Measurements from ENCODE around the gene PRKAG2.

PRKAG2 gene

DNA sequence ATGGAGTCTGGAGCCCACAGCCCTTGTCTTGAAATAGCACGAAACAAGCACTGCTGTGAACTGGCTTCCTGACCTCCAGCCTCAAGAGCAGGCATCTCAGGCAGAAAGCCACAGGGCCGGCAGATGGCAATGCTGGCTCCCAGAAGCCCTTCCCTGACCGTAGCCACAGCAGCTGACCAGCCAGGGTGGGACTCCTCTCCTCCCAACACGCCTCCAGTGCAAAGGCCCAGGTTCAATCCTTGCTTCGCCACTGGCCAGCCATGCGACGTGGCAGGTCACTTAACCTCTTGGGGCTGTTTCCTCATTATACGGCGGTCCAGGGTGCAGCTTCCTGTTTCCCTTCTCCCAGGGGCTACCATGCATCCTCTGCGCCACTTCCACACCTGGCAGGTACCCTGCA lies 12.8 kb downstream of the PRKAG2 start:
- no peak for DNase-seq

DNA sequence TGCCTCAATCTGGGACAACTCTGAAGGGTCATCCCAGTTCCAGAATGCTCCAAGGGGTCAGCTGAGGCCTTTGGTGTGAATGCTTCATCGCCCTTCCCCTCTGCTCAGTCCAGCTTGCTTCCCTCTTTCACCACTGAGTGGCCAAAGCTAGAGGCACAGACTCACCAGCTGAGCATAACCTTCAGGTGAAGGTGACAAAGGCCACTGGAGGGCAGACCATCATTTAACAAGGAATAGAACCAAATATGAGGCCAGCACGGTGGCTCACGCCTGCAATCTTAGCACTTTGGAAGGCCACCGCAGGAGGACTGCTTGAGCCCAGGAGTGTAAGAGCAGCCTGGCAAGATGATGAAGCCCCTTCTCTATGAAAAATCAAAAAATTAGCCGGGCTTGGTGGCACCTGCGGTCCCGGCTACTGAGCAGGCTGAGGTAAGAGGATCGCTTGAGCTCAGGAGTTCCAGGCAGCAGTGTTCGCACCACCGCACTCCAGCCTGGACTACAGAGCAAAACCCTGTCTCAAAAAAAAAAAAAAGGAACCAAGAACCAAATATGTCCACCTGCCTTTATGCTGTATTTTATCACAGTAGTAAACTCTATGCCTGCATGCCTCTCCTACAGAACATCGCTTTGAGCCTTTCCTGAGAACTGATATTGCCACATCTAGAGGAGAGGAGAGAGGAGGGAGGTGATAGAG lies 13.4 kb downstream of the PRKAG2 start:
- DNase-seq, result no peak

DNA sequence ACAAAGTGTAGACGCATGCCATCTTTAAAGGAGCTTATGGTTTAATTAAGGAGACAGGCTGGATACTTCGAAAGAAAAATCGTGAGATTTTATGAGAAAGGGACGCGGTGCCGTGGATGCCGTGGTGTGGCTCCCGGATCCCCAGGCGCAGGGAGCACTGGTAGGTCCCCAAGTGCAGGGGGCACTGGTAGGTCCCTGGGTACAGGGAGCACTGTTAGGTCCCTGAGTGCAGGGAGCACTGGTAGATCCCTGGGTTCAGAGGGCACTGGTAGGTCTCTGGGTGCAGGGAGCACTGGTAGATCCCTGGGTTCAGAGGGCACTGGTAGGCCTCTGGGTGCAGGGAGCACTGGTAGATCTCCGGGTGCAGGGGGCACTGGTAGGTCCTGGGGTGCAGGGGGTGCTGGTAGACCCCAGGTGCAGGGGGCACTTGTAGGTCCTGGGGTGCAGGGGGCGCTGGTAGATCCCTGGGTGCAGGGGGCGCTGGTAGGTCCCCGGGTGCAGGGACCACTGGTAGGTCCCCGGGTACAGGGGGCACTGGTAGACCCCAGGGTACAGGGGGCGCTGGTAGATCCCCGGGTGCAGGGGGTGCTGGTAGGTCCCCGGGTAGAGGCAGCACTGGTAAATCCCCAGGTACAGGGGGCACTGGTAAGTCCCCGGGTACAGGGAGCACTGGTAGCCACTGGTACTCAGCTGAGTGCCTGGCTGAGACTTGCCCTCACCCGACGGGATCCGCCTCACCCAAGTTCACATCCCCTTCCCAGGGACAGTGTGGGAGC lies 14.1 kb downstream of the PRKAG2 start:
- no peak for DNase-seq

DNA sequence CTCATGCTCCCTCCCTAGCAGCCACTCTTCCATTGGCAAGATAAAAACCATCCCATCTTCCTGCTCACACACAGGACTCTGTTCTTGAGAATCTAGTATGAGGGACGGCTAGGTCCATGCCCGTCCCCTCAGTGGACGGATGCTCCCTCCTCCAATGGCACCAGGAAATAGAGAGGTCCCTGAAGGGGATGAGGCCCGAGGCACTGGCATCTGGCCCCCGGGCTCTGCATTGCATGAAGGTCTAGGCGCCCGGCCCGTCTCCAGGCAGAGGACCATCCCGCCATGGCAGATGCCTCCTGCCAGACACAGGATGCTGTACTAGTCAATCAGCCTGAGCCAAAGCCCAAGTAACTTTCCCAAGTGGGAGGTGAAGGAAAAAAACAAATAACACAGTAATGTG lies 15.0 kb downstream of the PRKAG2 start:
- DNase-seq, result no peak

DNA sequence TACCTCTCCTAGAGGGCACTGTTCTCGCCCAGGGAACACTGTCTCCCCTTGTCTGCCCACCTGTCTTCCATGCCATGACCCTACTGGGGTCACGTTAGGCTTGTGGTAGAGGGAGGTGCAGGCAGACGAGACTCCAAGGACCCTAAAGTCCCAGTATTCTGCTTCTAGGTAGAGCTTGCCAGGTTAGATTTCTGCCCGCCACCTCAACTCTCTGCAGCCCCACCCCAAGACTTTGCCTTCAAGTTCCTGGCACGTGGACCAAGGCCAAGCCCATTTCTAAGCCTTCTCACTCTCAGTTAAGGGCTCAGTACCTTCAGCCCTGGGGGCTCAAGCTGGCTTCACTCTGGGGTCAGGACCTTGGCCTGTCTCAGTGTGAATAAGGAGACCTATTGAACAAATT lies 16.1 kb downstream of the PRKAG2 start:
- DNase-seq, result no peak

DNA sequence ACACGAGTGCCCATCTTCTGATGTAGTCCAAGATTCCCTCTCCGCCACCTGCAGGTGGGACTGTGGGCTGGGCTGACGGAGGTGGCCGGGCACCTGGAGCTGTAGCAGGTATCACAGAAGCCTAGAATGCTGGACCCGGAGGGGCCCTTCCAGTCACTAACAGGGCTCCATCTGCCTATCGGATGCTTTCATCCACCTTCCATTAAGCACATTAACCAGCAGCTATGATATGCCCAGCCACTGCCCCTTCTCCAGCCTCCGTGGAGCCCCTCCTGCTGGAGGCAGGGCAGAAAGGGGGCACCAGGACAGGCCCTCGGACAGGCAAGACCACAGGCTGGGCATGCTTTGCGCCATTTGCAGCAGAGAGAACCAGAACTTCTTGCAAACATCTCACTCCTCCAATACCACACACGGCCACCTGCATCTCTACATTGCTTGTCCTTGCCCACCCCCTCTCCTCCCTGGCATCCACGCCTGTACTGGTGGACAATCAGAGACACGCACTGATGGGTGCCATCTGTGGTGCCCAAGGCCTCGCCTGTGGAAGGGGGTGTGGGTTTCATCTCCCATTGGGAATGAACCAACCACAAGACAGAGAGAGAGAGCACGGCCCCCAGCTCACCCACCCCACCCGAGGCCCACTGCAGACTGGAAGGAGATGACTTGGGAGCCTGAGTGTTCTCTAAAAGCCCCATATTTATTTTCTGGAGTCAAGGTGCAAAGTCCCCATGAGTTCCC lies 16.8 kb downstream of the PRKAG2 start:
- no peak for DNase-seq

DNA sequence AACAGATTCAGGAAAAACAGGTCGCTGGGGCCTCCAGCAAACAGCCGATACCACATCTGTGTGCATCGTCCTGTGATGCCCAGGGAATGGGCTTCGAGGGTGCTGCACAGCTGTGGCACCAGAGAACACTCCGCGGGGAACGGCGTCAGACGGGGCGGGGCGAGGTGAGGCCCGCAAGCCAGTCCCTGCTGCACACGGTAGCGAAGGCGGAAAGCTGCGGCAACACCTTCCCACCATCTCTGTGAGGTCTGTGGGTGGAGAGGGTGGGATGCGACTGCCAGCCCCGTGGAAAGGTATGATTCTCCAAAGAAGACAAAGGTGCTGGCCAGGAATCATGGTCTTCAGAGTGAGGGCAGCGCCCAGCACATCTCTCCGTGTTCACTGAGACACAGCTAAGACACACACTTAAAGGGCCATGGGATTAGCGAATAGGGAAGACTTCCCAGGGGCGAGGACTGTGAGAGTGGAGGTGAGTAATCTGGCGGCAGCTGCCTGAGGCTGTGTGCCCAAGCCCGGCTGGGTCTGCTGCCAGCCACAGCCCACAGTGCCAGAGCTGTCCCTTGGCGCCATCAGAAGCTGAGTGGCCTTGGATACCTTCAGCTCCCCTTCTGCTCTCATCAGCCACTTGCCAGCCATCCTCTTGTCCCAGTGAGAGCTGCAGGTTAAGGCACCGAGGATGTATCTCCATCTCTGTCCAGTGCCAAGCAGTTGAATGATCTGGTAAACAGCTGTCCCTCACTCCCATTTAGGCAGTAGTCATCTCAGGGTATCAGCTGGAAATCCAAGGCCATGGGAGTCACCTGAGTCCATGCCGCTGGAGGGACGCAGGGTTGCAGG lies 17.6 kb downstream of the PRKAG2 start:
- DNase-seq, result peak; percentile 49

DNA sequence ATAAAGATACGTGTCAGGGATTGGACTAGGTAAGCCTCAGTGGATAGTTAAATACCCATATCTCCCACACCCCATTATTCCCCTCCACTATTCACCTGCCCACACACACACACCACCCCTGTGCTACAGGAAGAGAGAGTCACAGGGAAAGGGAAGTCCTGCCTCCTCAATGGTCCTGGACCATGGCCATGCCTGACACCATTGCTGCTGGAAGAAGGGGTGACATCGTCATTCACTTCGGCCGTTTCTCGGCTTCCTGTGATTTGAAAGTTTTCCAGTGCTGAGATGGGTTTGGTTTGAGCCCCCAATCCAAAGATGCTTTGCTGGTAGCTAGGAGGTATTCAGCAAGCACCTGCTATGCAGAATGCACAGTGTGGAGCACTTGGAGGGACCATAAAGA lies 18.5 kb downstream of the PRKAG2 start:
- no peak for DNase-seq

DNA sequence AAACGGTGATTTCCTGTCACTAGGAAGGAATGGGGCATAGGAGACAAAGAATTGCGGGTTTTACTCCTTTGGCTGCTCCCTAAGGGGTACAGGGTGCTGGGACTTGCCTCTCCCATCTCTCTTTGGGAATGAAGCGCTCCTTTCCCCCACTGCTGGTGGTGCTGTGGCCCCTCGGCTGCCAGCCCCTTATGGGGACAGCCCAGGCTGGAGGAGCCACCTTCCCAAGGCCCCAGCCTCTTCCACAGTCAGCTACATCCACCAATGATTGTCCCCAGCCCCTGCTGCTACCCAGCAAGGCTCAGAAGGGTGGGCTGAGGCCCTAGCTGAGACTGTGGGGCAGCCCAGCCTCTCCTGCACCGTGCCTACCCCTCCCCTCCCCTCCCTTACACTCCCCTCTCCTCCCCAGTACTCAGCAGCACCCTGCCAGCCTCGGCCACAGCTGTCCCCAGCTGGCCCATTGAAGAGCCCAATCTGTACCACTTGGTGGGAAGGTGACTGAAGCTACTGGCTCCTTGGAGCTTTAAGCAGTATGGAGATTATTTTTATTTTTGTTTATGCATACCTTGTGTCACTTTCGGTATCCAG lies 19.0 kb downstream of the PRKAG2 start:
- DNase-seq, result no peak

DNA sequence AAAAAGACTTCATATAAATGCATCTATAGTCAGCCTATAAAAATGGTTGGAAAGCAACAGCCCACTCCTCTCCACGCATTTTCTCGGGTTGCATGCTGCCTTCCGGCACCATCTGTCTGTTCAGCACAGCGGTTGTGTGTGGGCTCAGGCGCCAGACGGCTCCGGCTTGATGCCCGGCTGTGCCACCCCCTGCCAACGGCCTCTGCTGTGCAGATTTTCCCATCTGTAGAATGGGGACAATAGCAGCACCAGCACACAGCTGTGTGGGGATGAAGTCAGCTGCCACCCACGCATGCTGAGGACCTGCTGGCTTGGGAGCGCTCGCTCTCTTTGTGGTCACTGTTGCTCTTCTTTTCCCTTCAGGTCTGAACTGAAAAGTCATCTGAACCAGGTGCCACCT lies 19.5 kb downstream of the PRKAG2 start:
- peak; percentile 15 for DNase-seq

DNA sequence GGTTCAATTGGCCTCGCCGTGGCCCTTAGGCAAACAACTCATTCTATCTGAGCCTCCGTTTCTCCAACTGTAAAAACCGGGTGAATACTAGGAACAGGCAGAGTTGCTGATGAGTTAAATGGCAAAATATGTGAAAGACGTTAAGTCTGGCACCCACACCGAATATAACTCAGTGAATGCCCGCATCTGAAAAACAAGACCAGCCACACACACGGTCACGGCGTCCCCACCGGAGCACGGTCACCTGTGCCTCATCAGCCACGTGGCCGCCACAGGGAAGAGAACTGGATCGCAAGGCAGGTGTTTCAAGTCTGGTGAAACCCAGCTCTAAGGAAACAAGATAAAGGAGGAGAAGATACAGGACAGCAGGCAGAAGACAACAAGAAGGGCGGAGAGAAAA lies 20.4 kb downstream of the PRKAG2 start:
- DNase-seq, result no peak

DNA sequence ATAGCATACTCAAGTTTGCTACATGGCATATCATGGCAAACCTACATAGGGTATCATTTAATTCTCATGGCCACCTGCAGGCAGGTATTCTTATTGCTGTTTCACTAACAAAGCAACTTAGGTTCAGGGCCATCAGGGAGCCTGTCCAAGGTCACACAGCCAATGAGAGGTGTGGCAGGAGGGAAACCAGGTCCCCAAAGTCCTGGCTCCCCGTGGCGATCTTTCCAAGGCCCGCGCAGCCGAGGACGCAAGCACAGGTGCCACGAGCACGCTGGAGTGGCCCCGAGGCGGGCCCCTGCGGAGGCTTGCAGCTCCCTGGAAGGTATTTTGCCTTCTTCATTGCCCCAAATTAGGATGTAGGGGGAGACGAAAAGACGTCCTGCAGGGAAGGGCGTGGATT lies 20.8 kb downstream of the PRKAG2 start:
- DNase-seq, result no peak

DNA sequence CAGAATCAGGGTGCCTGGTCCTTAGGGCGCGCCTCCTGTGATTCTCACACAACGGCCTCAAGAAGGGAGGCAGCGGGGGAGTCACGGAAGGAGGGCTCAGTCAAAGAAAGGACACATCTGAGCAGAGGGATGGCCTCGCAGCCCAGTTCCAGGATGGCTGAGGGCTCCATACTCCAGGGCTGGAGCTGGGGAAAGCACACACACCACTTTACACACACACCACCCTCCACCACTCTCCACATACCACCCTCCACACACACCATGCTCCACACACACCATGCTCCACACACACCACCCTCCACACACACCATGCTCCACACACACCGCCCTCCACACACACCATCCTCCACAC lies 22.2 kb downstream of the PRKAG2 start:
- no peak for DNase-seq

DNA sequence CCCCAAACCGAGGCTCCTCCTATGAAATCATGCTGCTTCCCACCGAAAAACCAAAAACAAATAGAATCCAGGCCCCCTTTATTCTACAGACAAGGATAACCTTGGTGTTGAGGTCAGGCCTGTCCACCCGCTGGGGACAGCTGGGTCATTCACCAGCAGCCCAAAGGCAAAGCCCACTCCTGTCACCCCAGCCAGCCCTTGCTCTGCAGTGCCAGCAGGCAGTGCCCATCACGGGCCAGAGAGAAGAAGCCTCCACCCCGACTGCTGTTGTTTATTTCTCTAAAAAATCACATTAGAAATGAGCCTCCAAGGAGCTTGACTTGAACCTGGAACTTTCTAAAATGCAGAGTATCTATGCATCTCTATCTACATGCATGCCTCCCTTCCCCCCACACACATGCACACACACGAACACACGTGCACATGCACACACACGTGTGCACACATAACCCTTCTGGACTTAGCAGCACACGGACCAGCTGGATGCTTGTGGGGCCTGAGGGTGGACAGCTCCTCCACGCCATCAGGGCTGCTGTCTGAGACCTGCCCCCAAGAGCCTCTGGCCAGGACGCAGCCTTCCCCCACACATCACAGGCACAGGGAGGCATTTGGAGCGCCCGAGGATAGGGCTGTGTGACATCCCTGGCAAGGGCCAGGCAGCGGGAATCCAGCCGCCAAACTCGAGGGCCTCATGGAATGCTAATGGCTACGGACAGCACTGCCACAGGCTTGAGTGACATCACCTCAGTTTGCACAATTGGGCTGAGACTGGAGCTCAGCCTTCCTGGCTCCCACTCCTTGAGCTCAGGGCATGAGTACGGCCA lies 22.8 kb downstream of the PRKAG2 start:
- DNase-seq, result no peak

DNA sequence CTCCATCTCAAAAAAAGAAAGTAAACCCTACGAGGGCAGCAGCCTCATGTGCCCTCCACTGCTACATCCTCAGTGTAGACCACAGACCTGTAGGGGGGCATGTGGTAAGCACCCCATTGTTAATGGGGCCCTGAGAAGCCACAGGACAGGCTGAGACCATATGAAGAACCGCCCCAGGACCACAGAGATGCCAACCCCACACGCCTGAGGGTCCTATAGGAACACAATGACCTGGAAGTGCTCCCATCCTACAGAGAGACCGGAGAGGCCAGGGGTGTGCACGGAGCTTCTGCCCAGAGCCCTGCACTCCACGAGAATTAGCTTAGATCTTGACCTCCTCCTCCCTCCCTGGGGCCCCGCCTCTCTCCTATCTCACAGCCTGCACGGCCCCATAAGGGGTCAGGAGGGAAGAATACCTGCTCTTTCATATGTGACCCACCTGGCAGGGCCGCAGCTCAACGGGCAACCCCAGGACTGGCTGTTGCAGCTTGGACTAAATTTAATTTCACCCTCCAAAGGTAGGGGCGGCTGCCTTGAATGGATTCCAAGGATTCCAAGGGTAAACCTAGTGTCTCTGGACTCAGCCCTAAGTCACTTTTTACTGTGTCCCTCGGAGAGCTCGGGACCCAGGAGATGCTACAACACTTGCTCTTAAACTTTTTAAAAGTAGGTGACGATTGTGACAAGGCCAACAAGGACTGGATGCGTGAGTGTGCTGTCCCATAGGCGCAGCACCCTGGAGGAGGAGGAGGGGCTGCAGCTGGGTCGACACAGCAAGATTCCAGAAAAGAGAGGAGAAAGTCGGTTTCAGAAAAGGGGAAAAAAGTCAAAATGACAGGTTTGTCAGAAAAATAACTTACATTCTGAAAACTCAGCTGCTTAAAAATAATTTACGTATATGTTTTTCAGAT lies 24.2 kb downstream of the PRKAG2 start:
- no peak for DNase-seq

DNA sequence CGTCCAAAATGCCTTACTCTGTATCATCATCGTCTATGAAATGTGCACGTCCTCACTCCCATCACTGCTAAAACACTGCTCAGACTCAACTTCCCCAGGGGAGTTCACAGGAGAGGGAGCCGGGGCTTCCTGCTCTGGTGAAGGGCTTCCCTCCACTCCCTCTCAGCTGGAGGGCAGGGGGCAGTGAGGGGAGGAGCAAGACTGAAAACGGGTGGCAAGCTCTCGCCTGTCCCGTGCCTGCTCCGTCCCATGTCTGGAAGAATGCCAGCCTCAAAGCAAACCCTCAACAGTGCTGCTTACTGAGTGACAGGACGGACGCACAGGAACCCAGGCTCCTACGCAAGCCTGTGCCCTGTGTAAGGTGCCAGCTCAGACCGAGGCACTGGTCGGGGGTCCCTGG lies 25.1 kb downstream of the PRKAG2 start:
- no peak for DNase-seq

DNA sequence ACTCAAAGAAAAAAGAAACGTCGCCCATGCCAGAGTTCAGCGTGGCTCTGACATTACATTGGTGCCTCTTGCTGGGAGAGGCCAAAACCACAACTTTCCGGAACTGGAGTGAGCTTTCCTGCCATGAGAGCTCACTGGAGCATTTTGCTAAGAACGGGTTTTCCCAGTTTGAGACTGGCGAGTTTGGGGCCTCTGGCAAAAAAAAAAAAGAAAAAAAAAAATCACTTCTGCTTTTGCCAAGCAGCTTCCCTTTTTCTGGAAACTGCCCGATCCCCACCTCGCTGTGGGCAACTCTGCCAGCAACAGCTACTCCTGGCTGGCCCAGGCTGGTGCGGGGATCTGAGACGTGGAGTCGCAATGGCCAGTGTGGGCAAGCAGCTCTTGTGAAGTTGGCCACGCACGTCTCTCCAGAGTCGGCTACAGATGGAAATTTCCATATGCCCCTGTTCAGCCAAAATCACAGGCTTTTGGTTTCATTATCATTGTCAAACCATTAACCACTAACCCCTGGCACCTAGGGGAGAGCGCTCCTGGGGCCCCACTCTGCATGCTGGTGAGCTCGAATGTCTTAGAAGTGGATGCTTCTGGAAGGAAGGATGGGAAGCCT lies 25.7 kb downstream of the PRKAG2 start:
- DNase-seq, result no peak

DNA sequence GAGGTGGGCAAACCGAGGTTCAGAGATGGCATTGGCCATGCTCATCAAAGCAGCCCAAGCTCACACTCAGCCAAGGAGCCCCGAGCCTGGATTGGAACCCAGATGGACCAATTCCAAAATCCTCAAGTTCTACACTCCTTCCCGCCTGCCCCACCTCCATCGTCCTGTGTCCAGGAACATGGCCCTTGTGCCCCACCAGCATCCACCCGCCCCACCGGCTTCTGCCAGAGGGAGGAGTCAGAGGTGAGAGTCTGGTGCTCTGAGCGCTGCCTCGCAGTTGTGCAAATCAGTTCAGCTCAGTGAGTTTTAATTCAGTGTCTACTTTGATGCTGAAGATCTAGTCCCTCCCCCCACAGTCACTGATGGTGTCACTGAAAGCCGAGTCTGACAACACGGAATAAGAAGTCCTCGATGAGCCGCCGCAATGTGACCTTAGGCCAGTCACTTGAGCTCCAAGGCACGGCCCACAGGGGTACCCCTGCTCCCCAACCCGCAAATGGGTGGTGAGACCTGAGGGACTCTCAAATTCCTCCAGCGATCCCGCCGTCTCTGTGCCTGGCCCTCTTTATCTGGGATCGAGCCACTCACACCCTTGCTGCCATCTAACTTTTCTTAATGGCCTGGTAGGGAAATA lies 26.3 kb downstream of the PRKAG2 start:
- DNase-seq, result no peak

DNA sequence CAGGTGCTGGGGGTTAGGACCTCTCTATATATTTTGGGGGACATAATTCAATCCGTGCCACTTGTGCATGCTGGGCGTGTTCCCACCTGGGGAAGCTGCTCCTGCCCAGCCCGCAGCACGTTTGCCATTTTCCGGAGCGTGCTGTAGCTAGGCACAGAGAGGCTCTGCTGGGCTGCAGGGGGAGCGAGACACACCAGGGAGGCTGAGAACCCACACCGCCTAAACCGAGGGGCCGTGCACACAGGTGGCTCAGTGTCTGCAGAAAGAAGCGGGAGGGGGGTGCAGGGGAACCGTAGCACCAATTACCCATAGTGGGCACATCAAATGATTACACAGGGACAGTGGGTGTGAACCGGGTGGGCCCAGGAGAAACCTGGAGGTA lies 27.0 kb downstream of the PRKAG2 start:
- no peak for DNase-seq
